VCaP (cell line): ENCODE data around the gene THOC6.
"Not testable (repeated sequence)": the region's sequence is repeated elsewhere in the genome, so short reads cannot be mapped to it uniquely, and the experiment has no call there.

Experiments
- H3K27ac ChIP-seq: fragments of 450-650 bp; 2 replicates; pipeline ENCODE4 v1.5.1; 2017
- TF ChIP-seq, protein P1 (sequence below): fragments of 450-650 bp; conservative IDR thresholded peaks from 2 replicates; pipeline ENCODE4 v1.5.1; 2017; ENCODE audit warnings: mild to moderate bottlenecking, moderate library complexity

THOC6 gene

DNA sequence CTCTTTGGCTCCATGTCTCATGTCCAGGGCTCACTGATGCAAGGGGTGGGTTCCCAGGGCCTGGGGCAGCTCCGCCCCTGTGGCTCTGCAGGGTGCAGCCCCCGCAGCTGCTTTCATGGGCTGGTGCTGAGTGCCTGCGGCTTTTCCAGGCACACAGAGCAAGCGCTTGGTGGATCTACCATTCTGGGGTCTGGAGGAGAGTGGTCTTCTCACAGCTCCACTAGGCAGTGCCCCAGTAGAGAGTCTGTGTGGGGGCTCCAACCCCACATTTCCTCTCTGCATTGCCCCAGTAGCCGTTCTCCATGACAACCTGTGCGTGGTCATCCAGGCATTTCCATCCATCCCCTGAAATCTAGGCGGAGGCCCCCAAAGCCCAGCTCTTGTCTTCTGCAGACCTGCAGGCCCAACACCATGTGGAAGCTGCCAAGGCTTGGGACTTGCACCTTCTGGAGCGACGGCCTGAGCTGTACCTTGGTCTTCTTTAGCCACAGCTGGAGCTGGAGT, 46.8 kb downstream of the THOC6 start:
- no peak overlapping the region for H3K27ac ChIP-seq
- TF ChIP-seq, protein P1, sequence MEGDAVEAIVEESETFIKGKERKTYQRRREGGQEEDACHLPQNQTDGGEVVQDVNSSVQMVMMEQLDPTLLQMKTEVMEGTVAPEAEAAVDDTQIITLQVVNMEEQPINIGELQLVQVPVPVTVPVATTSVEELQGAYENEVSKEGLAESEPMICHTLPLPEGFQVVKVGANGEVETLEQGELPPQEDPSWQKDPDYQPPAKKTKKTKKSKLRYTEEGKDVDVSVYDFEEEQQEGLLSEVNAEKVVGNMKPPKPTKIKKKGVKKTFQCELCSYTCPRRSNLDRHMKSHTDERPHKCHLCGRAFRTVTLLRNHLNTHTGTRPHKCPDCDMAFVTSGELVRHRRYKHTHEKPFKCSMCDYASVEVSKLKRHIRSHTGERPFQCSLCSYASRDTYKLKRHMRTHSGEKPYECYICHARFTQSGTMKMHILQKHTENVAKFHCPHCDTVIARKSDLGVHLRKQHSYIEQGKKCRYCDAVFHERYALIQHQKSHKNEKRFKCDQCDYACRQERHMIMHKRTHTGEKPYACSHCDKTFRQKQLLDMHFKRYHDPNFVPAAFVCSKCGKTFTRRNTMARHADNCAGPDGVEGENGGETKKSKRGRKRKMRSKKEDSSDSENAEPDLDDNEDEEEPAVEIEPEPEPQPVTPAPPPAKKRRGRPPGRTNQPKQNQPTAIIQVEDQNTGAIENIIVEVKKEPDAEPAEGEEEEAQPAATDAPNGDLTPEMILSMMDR: no peak

DNA sequence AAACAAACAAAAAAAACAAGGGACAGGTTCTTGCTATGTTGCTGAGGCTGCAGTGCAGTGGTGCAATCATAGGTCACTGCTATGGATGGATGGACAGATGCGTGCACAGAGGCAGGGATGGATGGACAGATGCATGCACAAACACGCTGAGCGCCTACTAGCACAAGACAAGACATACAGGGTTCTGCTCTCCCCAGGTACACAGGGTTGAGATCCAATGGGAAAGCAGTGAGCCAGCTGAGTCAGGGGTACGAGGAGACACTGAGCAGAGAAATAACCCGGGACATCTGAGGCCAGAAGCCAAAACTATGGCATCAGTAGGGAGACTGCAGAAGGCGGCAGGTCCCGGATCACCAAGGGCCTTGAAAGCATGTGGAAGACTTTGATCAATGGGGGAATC, 47.8 kb downstream of the THOC6 start:
- TF ChIP-seq, protein P1: no peak
- no peak overlapping the region for H3K27ac ChIP-seq

DNA sequence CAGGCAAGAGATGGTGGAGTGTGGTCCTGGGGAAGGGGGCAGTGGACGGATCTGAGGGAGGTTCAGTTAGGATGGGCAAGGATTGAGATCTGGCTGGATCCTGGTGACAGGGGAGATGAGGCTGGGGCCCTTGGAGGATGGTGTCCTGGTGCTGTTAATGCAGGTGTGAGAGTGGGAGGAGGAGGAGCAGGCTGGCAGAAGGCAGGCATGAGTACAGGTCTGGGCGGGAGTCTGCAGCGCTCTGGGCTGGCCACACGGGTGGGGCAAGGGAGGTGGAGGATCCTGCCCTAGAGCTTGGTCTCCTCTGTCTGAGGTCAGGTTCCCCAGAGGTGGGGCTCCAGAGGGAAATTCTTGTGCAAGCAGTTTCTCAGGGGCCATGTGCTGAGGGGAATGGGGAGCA, 48.3 kb downstream of the THOC6 start:
- H3K27ac ChIP-seq: not testable (repeated sequence)

DNA sequence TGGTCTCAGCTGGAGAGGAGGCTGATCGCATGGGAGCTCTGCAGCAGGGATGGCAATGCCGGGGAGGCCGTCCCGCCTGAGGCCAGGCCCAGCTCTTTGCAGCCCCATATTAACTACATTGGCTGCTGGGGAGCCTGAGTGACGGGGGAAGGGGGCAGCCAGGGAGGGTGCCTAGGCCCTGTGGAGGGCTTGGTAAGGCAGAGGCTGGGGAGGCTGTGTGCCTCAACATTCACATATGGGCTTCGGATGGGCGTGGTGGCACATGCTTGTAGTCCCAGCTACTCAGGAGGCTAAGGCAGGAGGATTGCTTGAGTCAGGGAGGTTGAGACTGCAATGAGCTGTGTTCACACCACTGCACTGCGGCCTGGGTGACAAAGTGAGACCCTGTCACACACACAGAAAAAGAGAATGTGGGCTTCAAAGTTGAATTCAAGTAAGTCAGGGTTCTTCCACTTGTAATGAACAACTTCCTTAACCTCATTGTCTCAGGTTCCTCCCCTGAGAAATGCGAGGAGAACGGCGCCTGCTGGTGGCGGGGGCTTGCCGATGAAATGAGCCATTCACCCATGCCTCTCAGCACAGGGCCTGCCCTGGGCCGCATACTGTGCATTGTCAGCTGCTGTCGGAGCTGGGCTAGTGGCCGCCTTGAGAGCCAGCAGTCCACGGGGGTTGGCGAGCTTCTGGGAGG, 48.9 kb downstream of the THOC6 start:
- H3K27ac ChIP-seq: not testable (repeated sequence)

DNA sequence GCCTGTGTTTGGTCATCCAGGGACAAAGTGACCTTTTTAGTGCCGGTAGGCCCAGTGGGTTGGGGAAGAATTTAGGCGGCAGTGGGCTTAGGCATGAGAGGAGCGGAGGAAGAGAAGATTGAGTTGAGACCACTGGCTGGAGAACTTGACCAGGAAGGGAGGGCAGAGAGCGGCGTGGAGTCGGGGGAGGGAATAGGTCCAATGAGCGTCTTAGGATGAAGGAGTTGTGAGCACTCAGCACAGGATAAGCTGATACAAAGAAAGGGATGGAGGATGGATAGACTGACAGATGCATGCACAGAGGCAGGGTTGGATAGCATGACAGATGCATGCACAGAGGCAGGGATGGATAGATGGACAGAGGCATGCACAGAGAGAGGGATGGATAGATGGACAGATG, 49.6 kb downstream of the THOC6 start:
- TF ChIP-seq, protein P1: no peak
- no peak overlapping the region for H3K27ac ChIP-seq

DNA sequence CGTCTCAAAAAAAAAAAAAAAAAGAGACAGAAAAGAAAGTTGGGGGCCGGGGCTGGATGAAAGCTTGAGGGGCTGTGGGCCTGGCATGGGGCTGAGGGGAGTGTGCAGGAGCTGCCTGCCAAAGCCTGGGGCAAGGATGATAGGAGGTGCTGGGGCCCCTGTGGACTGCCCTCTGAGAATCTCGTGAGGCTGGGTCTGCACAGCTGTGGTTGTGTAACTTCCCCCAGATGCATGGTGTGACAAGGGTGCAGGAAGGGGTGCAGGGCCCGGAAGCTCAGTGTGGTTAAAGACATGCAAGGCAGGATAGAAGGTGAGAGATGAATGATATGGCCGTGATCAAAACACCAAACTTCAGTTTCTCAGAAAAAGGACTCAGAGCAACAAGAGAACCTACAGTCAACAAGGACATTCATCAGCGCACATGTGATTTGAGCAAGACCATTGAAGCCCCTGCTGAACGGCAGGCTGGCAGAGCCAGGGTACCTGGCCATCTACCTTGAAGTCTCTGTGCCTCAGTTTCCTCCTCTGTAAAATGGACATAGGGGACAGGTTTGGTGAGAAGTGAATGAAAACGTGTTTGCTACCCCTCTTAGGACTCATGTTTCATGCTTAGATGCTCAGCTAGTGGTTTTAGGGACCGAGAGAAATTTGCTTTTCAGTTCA, 51.2 kb downstream of the THOC6 start:
- H3K27ac ChIP-seq: no peak overlapping the region
- TF ChIP-seq, protein P1: no peak

DNA sequence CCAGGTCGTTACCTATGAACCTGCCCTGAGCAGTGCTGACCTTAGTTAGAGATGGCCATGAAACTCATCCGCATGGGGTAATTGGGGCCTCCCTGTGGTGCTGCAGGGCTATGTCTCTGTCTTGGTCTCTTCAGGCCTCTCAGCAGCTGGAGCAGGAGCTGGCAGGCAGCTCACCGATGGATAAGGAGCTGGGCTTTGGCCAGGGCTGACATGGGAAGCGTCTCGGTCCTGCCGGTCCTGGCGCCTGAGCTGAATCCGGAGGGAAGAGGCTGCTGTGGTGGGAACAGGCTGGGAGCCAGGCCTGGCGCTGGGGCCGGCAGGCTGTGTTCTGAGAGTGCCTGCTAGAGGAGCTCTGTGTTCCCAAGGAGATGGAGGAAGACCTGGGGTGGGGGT, 51.7 kb downstream of the THOC6 start:
- no peak overlapping the region for H3K27ac ChIP-seq

DNA sequence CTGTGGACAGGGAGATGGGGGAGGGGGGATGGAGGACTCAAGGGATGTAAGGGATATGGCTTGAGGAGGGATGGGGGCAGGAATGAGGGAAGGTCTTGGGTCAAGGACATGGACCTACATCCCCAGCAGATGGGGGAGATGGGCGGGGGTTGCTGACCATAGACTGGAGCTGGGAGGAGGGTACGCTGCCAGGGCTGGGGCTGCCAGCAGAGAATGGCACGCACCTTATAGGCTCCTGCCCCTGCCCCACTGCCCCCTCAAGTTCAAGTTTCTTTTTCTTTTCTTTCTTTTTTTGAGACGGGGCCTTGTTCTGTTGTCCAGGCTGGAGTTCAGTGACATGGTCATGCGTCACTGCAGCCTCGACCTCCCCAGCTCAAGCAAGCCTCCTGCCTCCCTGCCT, 52.1 kb downstream of the THOC6 start:
- not testable (repeated sequence) for H3K27ac ChIP-seq

More for the DNA sequence above, 51.7 kb downstream of the THOC6 start:
- TF ChIP-seq, protein P1: no peak

DNA sequence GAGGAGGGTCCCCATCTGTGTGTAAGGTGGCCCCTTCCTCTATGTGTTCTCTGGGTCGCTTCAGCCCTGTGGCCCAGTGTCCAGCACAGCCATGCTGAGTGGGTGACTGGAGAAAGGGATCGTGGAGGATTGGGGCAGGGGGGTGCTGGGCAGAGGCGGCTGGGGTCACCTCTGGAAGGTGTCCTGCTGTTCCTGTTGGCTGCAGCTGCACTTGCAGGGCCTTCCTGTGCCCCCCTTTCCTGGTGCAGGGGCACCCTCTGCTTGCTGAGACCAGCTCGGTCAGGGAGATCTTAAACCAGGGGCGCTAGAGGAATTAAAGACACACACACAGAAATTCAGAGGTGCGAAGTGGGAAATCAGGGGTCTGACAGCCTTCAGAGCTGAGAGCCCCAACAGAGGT, 52.7 kb downstream of the THOC6 start:
- TF ChIP-seq, protein P1: no peak
- no peak overlapping the region for H3K27ac ChIP-seq
